ENCODE results near the gene TRAF7.

Gene TRAF7

GRCh38 chr16:2190659-2191445 lies 35.3 kb downstream of the TRAF7 start:
- no peak overlapping the region for H3K4me3 ChIP-seq (ENCODE audit: low read depth, low read length, poor library complexity, severe bottlenecking)
- H4K20me1 ChIP-seq (ENCODE audit: insufficient read depth, low read length) = no peaks in the 10 kb centered on the region
- no peaks in the 10 kb centered on the region for H3K9me2 ChIP-seq (ENCODE audit: low read depth, low read length)
- H3K27ac ChIP-seq (ENCODE audit: low read depth, low read length, poor library complexity, severe bottlenecking) = no peak overlapping the region
- no peaks in the 10 kb centered on the region for H3K36me3 ChIP-seq (ENCODE audit: insufficient read depth, low read length)
- H3F3A ChIP-seq (ENCODE audit: insufficient read depth, low read length) = no peaks in the 10 kb centered on the region
- H3K27me3 ChIP-seq (ENCODE audit: insufficient read depth, low read length) = peaks cover 28% of the 10 kb centered on the region; the same call in 1 of the 2 replicates
- TF ChIP-seq CTCF (IDR thresholded peaks at IDR 0.05; ENCODE audit: low read length) (no peak), EZH2 (IDR thresholded peaks at IDR 0.05; ENCODE audit: borderline replicate concordance, low read length) (no peak)
- H3K9ac ChIP-seq (ENCODE audit: low read length) = no peak overlapping the region
- no peaks in the 10 kb centered on the region for H3K9me3 ChIP-seq (ENCODE audit: low read length)
- H3K4me1 ChIP-seq (ENCODE audit: insufficient read depth, low read length, severe bottlenecking) = peaks cover 1% of the 10 kb centered on the region
- H3K79me2 ChIP-seq (ENCODE audit: insufficient read depth, low read length) = no peaks in the 10 kb centered on the region
- H3K4me2 ChIP-seq (ENCODE audit: low read length) = no peak overlapping the region
- no peak overlapping the region for H2AFZ ChIP-seq (ENCODE audit: low read length)

- H4K20me1 ChIP-seq (ENCODE audit: insufficient read depth, low read length) = no peaks in the 10 kb centered on the region
- H3K36me3 ChIP-seq (ENCODE audit: insufficient read depth, low read length) = no peaks in the 10 kb centered on the region
- no peaks in the 10 kb centered on the region for H3F3A ChIP-seq (ENCODE audit: insufficient read depth, low read length)
- no peak for TF ChIP-seq EZH2 (IDR thresholded peaks at IDR 0.05; ENCODE audit: borderline replicate concordance, low read length)
- no peak for TF ChIP-seq CTCF (IDR thresholded peaks at IDR 0.05; ENCODE audit: low read length)
- H3K4me3 ChIP-seq (ENCODE audit: low read depth, low read length, poor library complexity, severe bottlenecking) = no peak overlapping the region
- no peak overlapping the region for H3K4me2 ChIP-seq (ENCODE audit: low read length)
- H3K79me2 ChIP-seq (ENCODE audit: insufficient read depth, low read length) = no peaks in the 10 kb centered on the region
- no peaks in the 10 kb centered on the region for H3K9me3 ChIP-seq (ENCODE audit: low read length)
- peaks cover 3% of the 10 kb centered on the region for H3K4me1 ChIP-seq (ENCODE audit: insufficient read depth, low read length, severe bottlenecking)
- H3K27ac ChIP-seq (ENCODE audit: low read depth, low read length, poor library complexity, severe bottlenecking) = no peak overlapping the region
- H3K27me3 ChIP-seq (ENCODE audit: insufficient read depth, low read length) = peaks cover 27% of the 10 kb centered on the region; the same call in 1 of the 2 replicates
- no peak overlapping the region for H2AFZ ChIP-seq (ENCODE audit: low read length)
- no peak overlapping the region for H3K9ac ChIP-seq (ENCODE audit: low read length)
- H3K9me2 ChIP-seq (ENCODE audit: low read depth, low read length) = no peaks in the 10 kb centered on the region
Observed at GRCh38 chr16:2191446-2191706, 35.8 kb downstream of the TRAF7 start.

- H3K9me2 ChIP-seq (ENCODE audit: low read depth, low read length) = no peaks in the 10 kb centered on the region
- TF ChIP-seq CTCF (IDR thresholded peaks at IDR 0.05; ENCODE audit: low read length) (no peak), EZH2 (IDR thresholded peaks at IDR 0.05; ENCODE audit: borderline replicate concordance, low read length) (no peak)
- H3K4me1 ChIP-seq (ENCODE audit: insufficient read depth, low read length, severe bottlenecking) = peaks cover 3% of the 10 kb centered on the region
- no peaks in the 10 kb centered on the region for H4K20me1 ChIP-seq (ENCODE audit: insufficient read depth, low read length)
- H3K79me2 ChIP-seq (ENCODE audit: insufficient read depth, low read length) = no peaks in the 10 kb centered on the region
- no peak overlapping the region for H3K27ac ChIP-seq (ENCODE audit: low read depth, low read length, poor library complexity, severe bottlenecking)
- H3K36me3 ChIP-seq (ENCODE audit: insufficient read depth, low read length) = no peaks in the 10 kb centered on the region
- no peak overlapping the region for H3K4me3 ChIP-seq (ENCODE audit: low read depth, low read length, poor library complexity, severe bottlenecking)
- no peaks in the 10 kb centered on the region for H3F3A ChIP-seq (ENCODE audit: insufficient read depth, low read length)
- H2AFZ ChIP-seq (ENCODE audit: low read length) = no peak overlapping the region
- peaks cover 18% of the 10 kb centered on the region; the same call in 1 of the 2 replicates for H3K27me3 ChIP-seq (ENCODE audit: insufficient read depth, low read length)
- H3K9me3 ChIP-seq (ENCODE audit: low read length) = no peaks in the 10 kb centered on the region
- H3K9ac ChIP-seq (ENCODE audit: low read length) = no peak overlapping the region
- H3K4me2 ChIP-seq (ENCODE audit: low read length) = no peak overlapping the region
Observed at GRCh38 chr16:2194166-2194834, 38.7 kb downstream of the TRAF7 start.
